Activated CD8-positive, alpha-beta T cell treated with anti-CD3 and anti-CD28 coated beads for 36 hours (primary cell): Measurements from ENCODE around the gene BIRC2. TPM values are rescaled to one million over a fixed set of nuclear protein-coding genes. Genes with fewer than 3 reads are reported as not detected.

Experiments
- ATAC-seq: fragments of 200-7000 bp; cut with Tn5 transposase; one replicate; pipeline ENCODE4 v1.10.0; 2021; ENCODE audit warnings: mild to moderate bottlenecking, moderate library complexity
- CTCF ChIA-PET: fragments of 350-600 bp; sonication (Branson Sonifier 250); formaldehyde crosslinking; loops from one replicate; lab custom pipeline; 2021; ENCODE audit warnings: antibody characterized with exemption; lab: Charles Lee
- POLR2A ChIA-PET: fragments of 350-600 bp; sonication (Branson Sonifier 250); formaldehyde crosslinking; loops from one replicate; lab custom pipeline; 2021; ENCODE audit warnings: antibody characterized with exemption; lab: Charles Lee
- DNase-seq: peaks from one replicate; pipeline ENCODE4 v3.0.0-alpha.2; 2020
- H3K27ac Mint-ChIP-seq: one replicate; pipeline ENCODE4 v1.8.0; 2021; ENCODE audit warnings: mild to moderate bottlenecking, mixed read lengths
- H3K27me3 Mint-ChIP-seq: one replicate; pipeline ENCODE4 v1.8.0; 2021; ENCODE audit warnings: mixed read lengths
- H3K36me3 Mint-ChIP-seq: one replicate; pipeline ENCODE4 v1.8.0; 2021; ENCODE audit warnings: low read depth, mixed read lengths
- H3K4me1 Mint-ChIP-seq: one replicate; pipeline ENCODE4 v1.8.0; 2021; ENCODE audit warnings: low read depth, mixed read lengths
- H3K4me3 Mint-ChIP-seq: one replicate; pipeline ENCODE4 v1.8.0; 2021; ENCODE audit warnings: mild to moderate bottlenecking, moderate library complexity, mixed read lengths
- H3K9me3 Mint-ChIP-seq: one replicate; pipeline ENCODE4 v1.8.0; 2021; ENCODE audit warnings: mixed read lengths
- CTCF ChIP-seq: fragments of 200-600 bp; IDR thresholded peaks from one replicate; pipeline ENCODE4 v1.8.0; 2022; ENCODE audit warnings: antibody characterized with exemption, mild to moderate bottlenecking
- intact Hi-C: fragments of 100-400 bp; cut with micrococcal nuclease; formaldehyde crosslinking; loops from one replicate; pipeline ENCODE4 v1.10.0; 2022
- total RNA-seq, 2 experiments: library from RNA; stranded (reverse); gene quantifications; one replicate each; pipeline ENCODE4 v1.2.3, GENCODE V29; 2021

BIRC2 gene
- total RNA-seq, 2 experiments from 2014 or later: 29.8 to 32.9 TPM

- TF ChIP-seq CTCF: no peak
- ATAC-seq: no peak
These were observed 702 bp downstream of the BIRC2 start for GRCh38 chr11:102347462-102348370.

GRCh38 chr11:102357116-102357515, 10.1 kb downstream of the BIRC2 start:
- Mint-ChIP-seq H3K9me3 (peaks cover 8% of the 10 kb centered on the region), H3K4me3 (no peak overlapping the region), H3K27me3 (no peaks in the 10 kb centered on the region), H3K27ac (peak overlapping the region; percentile 23), H3K36me3 (peaks cover 77% of the 10 kb centered on the region), H3K4me1 (peaks cover 49% of the 10 kb centered on the region)
- DNase-seq (no peak), ATAC-seq (no peak)
- TF ChIP-seq CTCF: no peak
- CTCF ChIA-PET: interaction anchor here (1.4 to 1.8 kb wide), 3 partner anchors 9 to 151 kb away, joined by 3 to 7 read pairs (median 3); no protein-coding TSS in a partner anchor
- POLR2A ChIA-PET: interaction anchor here (0.8 kb wide), 1 partner anchor 95 kb away, joined by 3 read pairs; no protein-coding TSS in a partner anchor
- intact Hi-C loops: no loop called here

More at GRCh38 chr11:102347462-102348370, 702 bp downstream of the BIRC2 start:
- H3K4me1 Mint-ChIP-seq: peaks cover 36% of the 10 kb centered on the region
- peak overlapping the region; percentile 95 for H3K27ac Mint-ChIP-seq
- intact Hi-C loops: loop anchor here (5.0 kb wide), 1 partner anchor 105 kb away; the partner anchor contains the start of gene TMEM123
- ChIA-PET POLR2A (interaction anchor here (0.9 to 1.2 kb wide), 2 partner anchors 103 to 144 kb away, joined by 3 read pairs; no protein-coding TSS in a partner anchor), CTCF (interaction anchor here (1.0 to 10.4 kb wide), 7 partner anchors 12 to 319 kb away, joined by 3 to 204 read pairs (median 7); no protein-coding TSS in a partner anchor)
- peak; percentile 33 for DNase-seq
- H3K36me3 Mint-ChIP-seq: peaks cover 31% of the 10 kb centered on the region
- peak overlapping the region; percentile 90 for H3K4me3 Mint-ChIP-seq
- H3K27me3 Mint-ChIP-seq: no peaks in the 10 kb centered on the region
- no peaks in the 10 kb centered on the region for H3K9me3 Mint-ChIP-seq

GRCh38 chr11:102359372-102359771, 12.4 kb downstream of the BIRC2 start:
- no peak for DNase-seq
- no peak for TF ChIP-seq CTCF
- Mint-ChIP-seq H3K27ac (no peak overlapping the region), H3K36me3 (peaks cover 83% of the 10 kb centered on the region), H3K9me3 (peaks cover 8% of the 10 kb centered on the region), H3K27me3 (no peaks in the 10 kb centered on the region), H3K4me3 (no peak overlapping the region), H3K4me1 (peaks cover 50% of the 10 kb centered on the region)
- ATAC-seq: no peak
- ChIA-PET POLR2A (interaction anchor here (0.9 kb wide), 1 partner anchor 66 kb away, joined by 3 read pairs; no protein-coding TSS in a partner anchor), CTCF (interaction anchor here (0.6 to 2.2 kb wide), 9 partner anchors 10 to 253 kb away, joined by 3 to 13 read pairs (median 3); no protein-coding TSS in a partner anchor)
- intact Hi-C loops: no loop called here

- CTCF ChIA-PET: interaction anchor here (0.8 to 2.0 kb wide), 6 partner anchors 11 to 252 kb away, joined by 3 to 8 read pairs (median 4); no protein-coding TSS in a partner anchor
- DNase-seq: no peak
- peaks cover 76% of the 10 kb centered on the region for H3K36me3 Mint-ChIP-seq
- ATAC-seq: no peak
- POLR2A ChIA-PET: interaction anchor here (0.7 to 1.0 kb wide), 3 partner anchors 8 to 135 kb away, joined by 3 to 4 read pairs (median 3); no protein-coding TSS in a partner anchor
- no peak for TF ChIP-seq CTCF
- no peak overlapping the region for H3K4me3 Mint-ChIP-seq
- H3K4me1 Mint-ChIP-seq: peaks cover 45% of the 10 kb centered on the region
- H3K9me3 Mint-ChIP-seq: peaks cover 8% of the 10 kb centered on the region
- H3K27me3 Mint-ChIP-seq: no peaks in the 10 kb centered on the region
- peak overlapping the region; percentile 90 for H3K27ac Mint-ChIP-seq
- intact Hi-C loops: no loop called here
These were observed 13.7 kb downstream of the BIRC2 start for GRCh38 chr11:102360681-102361080.
